IMR-90 (cell line): ENCODE data around the gene UBR7. TPM values are rescaled to one million over a fixed set of nuclear protein-coding genes. Genes with fewer than 3 reads are reported as not detected.

Experiments used
- ATAC-seq: fragments of 200-7000 bp; cut with Tn5 transposase; 2 replicates; pipeline ENCODE4 v1.9.1; 2020; ENCODE audit warnings: low read depth, mild to moderate bottlenecking, moderate library complexity
- BruUV-seq: library from RNA; stranded (reverse); fragments of 400-500 nt; replicated peaks from 2 replicates; lab custom pipeline; 2021; lab: Mats Ljungman, UMichigan
- CTCF ChIA-PET: fragments of 300-600 bp; formaldehyde crosslinking; extraction: SDS; loops from one replicate; lab custom pipeline; 2021; ENCODE audit warnings: antibody characterized with exemption; lab: Yijun Ruan, JAX
- POLR2A ChIA-PET: fragments of 300-600 bp; sonication (Branson Sonifier 250); formaldehyde crosslinking; loops from one replicate; lab custom pipeline; 2022; ENCODE audit warnings: antibody characterized with exemption; ENCODE audit not compliant: unreplicated experiment; lab: Charles Lee
- DNase-seq: peaks from one replicate; pipeline ENCODE4 v3.0.0; 2013
- H2AFZ ChIP-seq: replicated peaks from 2 replicates; pipeline ENCODE3; 2013; ENCODE audit warnings: low read length, mild to moderate bottlenecking; ENCODE audit not compliant: poor library complexity
- H2AK5ac ChIP-seq: 2 replicates; pipeline ENCODE4 v1.6.1; 2013; ENCODE audit warnings: low read depth, low read length, inconsistent platforms
- H2AK9ac ChIP-seq: replicated peaks from 2 replicates; pipeline ENCODE3; 2013; ENCODE audit warnings: mild to moderate bottlenecking, low read depth, low read length, moderate library complexity; ENCODE audit not compliant: poor library complexity
- H2BK120ac ChIP-seq: 2 replicates; pipeline ENCODE4 v1.6.1; 2013; ENCODE audit warnings: low read depth, low read length, inconsistent platforms
- H2BK15ac ChIP-seq: 3 replicates; pipeline ENCODE4 v1.6.1; 2013; ENCODE audit warnings: low read depth, low read length, inconsistent platforms
- H2BK20ac ChIP-seq: 2 replicates; pipeline ENCODE4 v1.6.1; 2013; ENCODE audit warnings: low read depth, mild to moderate bottlenecking, inconsistent platforms, low read length, moderate library complexity
- H2BK5ac ChIP-seq: 2 replicates; pipeline ENCODE4 v1.6.1; 2013; ENCODE audit warnings: mild to moderate bottlenecking, low read depth, low read length, inconsistent platforms; ENCODE audit not compliant: poor library complexity, severe bottlenecking
- H3K14ac ChIP-seq: replicated peaks from 2 replicates; pipeline ENCODE4 v1.6.1; 2013; ENCODE audit warnings: low read depth, low read length, inconsistent platforms
- H3K18ac ChIP-seq: 2 replicates; pipeline ENCODE4 v1.6.1; 2013; ENCODE audit warnings: low read depth, low read length, control low read depth
- H3K23ac ChIP-seq: 2 replicates; pipeline ENCODE4 v1.6.1; 2013; ENCODE audit warnings: low read depth, low read length, inconsistent platforms
- H3K27ac ChIP-seq: 2 replicates; pipeline ENCODE4 v1.5.1; 2013; ENCODE audit warnings: mild to moderate bottlenecking, control low read depth, low read length; ENCODE audit not compliant: insufficient read depth
- H3K27me3 ChIP-seq: 2 replicates; pipeline ENCODE4 v1.6.1; 2013; ENCODE audit warnings: low read length; ENCODE audit not compliant: control insufficient read depth, insufficient read depth
- H3K36me3 ChIP-seq: 2 replicates; pipeline ENCODE4 v1.6.1; 2013; ENCODE audit warnings: low read length, mixed read lengths; ENCODE audit not compliant: control insufficient read depth, insufficient read depth
- H3K4ac ChIP-seq: 2 replicates; pipeline ENCODE4 v1.6.1; 2013; ENCODE audit warnings: low read depth, low read length, inconsistent platforms
- H3K4me1 ChIP-seq: 2 replicates; pipeline ENCODE4 v1.6.1; 2013; ENCODE audit warnings: low read length, mixed read lengths; ENCODE audit not compliant: control insufficient read depth, insufficient read depth
- H3K4me2 ChIP-seq: 2 replicates; pipeline ENCODE4 v1.6.1; 2013; ENCODE audit warnings: low read depth, mild to moderate bottlenecking, control low read depth, low read length, moderate library complexity
- H3K4me3 ChIP-seq: 2 replicates; pipeline ENCODE4 v1.5.1; 2013; ENCODE audit warnings: low read depth, mild to moderate bottlenecking, control low read depth, low read length, moderate library complexity; ENCODE audit not compliant: insufficient read depth
- H3K56ac ChIP-seq: 2 replicates; pipeline ENCODE4 v1.6.1; 2013; ENCODE audit warnings: low read length, inconsistent platforms; ENCODE audit not compliant: insufficient read depth; ENCODE audit errors: extremely low read depth
- H3K79me1 ChIP-seq, 2 experiments: 2 replicates each; pipeline ENCODE4 v1.6.1; 2013; ENCODE audit warnings: low read length in 2 of 2, inconsistent platforms in 1 of 2, low read depth in 1 of 2
- H3K9ac ChIP-seq: 2 replicates; pipeline ENCODE4 v1.6.1; 2013; ENCODE audit warnings: low read depth, low read length, control low read depth
- H3K9me1 ChIP-seq: 2 replicates; pipeline ENCODE4 v1.6.1; 2013; ENCODE audit warnings: low read length, inconsistent platforms; ENCODE audit not compliant: insufficient read depth
- H3K9me3 ChIP-seq: 2 replicates; pipeline ENCODE4 v1.6.1; 2013; ENCODE audit warnings: low read length; ENCODE audit not compliant: control insufficient read depth, insufficient read depth
- H4K20me1 ChIP-seq: 2 replicates; pipeline ENCODE4 v1.6.1; 2013; ENCODE audit warnings: low read length, inconsistent platforms; ENCODE audit not compliant: insufficient read depth
- H4K5ac ChIP-seq: 2 replicates; pipeline ENCODE4 v1.6.1; 2013; ENCODE audit warnings: mild to moderate bottlenecking, low read depth, low read length, control low read depth
- H4K8ac ChIP-seq, 2 experiments: 2 replicates each; pipeline ENCODE4 v1.6.1; 2013; ENCODE audit warnings: low read depth in 2 of 2, low read length in 2 of 2, control low read depth in 1 of 2, inconsistent platforms in 1 of 2
- H4K91ac ChIP-seq: 2 replicates; pipeline ENCODE4 v1.6.1; 2013; ENCODE audit warnings: low read depth, low read length, inconsistent platforms; ENCODE audit not compliant: insufficient read depth
- MAZ ChIP-seq: IDR thresholded peaks from 2 replicates; pipeline ENCODE4 v1.6.1; 2012; ENCODE audit warnings: low read depth, mild to moderate bottlenecking, low read length, improper control_type of control experiment, moderate library complexity, borderline replicate concordance
- POLR2A ChIP-seq: IDR thresholded peaks from 2 replicates; pipeline ENCODE4 v1.6.1; 2012; ENCODE audit warnings: mild to moderate bottlenecking, low read depth, low read length
- RFX5 ChIP-seq: IDR thresholded peaks from 2 replicates; pipeline ENCODE4 v1.8.0; 2012; ENCODE audit warnings: low read depth, mild to moderate bottlenecking, low read length, moderate library complexity
- WGBS, 2 experiments: methylation state at CpG; one replicate each; pipeline versions ENCODE4 v1.1.5 to v1.1.7; 2013; ENCODE audit warnings: missing lambda C conversion rate in 2 of 2; ENCODE audit not compliant: insufficient read length in 1 of 2; ENCODE audit errors: extremely low coverage in 2 of 2; 5-methylcytosine and 5-hydroxymethylcytosine counted together
- dilution Hi-C: fragments of 300-500 bp; cut with HindIII; formaldehyde crosslinking; loops from one replicate; pipeline ENCODE4 v1.14.3; 2018; ENCODE audit warnings: low sequenced_read_pairs; ENCODE audit not compliant: unreplicated experiment
- in situ Hi-C: fragments of 300-500 bp; cut with MboI; formaldehyde crosslinking; loops from 3 replicates; pipeline ENCODE4 v1.14.3; 2019; ENCODE audit warnings: low sequenced_read_pairs, inconsistent platforms, mixed read lengths
- intact Hi-C: fragments of 100-400 bp; cut with micrococcal nuclease; formaldehyde crosslinking; loops from 2 replicates; pipeline ENCODE4 v1.10.0; 2022
- polyA plus RNA-seq, 3 experiments: library from polyadenylated mRNA; depleted of rRNA; stranded (reverse); fragments of >200 nt; gene quantifications; 2 replicates each; pipeline ENCODE4 v1.2.3, GENCODE V29; 2012; ENCODE audit warnings: low replicate concordance in 1 of 3
- total RNA-seq: library from RNA; depleted of rRNA; stranded (reverse); fragments of >200 nt; gene quantifications from 2 replicates; pipeline ENCODE4 v1.2.3, GENCODE V29; 2012

UBR7 gene
- total and polyA plus RNA-seq, 2 of the 4 experiments (the other 2 are of a cell fraction): 24.2 to 29.4 TPM

GRCh38 chr14:93199031-93199430 lies 8.0 kb upstream of the UBR7 start:
- BruUV-seq: no TSS peak
- H3K36me3 ChIP-seq: 0 out of 2 replicates have a peak, but pooled peaks cover 1% of the 10 kb centered on the region
- no peak overlapping the region for H2BK15ac ChIP-seq
- H3K27ac ChIP-seq: no peak overlapping the region
- no peak overlapping the region for H3K4me3 ChIP-seq
- ATAC-seq: no peak
- no peak overlapping the region for H3K9ac ChIP-seq
- H2AK9ac ChIP-seq: no peak overlapping the region
- ChIA-PET CTCF (no interaction called here), POLR2A (interaction anchor here (0.5 kb wide), 1 partner anchor 33 kb away, joined by 3 read pairs; no protein-coding TSS in a partner anchor)
- H3K79me1 ChIP-seq: peaks cover 0 to 2% of the 10 kb centered on the region in 2 experiments; a peak in 2 of 4 replicates
- H3K27me3 ChIP-seq: no peaks in the 10 kb centered on the region
- no peak overlapping the region for H3K4me2 ChIP-seq
- no peak overlapping the region for H3K4ac ChIP-seq
- no peak overlapping the region for H2BK20ac ChIP-seq
- no peak overlapping the region for H2AFZ ChIP-seq
- H3K14ac ChIP-seq: no peak overlapping the region
- no CpG with 5 or more reads among the region's 4 CpGs for WGBS, 2 experiments
- no peaks in the 10 kb centered on the region for H4K20me1 ChIP-seq
- H4K5ac ChIP-seq: no peak overlapping the region
- in situ Hi-C loops (no loop called here), intact Hi-C loops (no loop called here), dilution Hi-C loops (no loop called here)
- H3K9me3 ChIP-seq: no peaks in the 10 kb centered on the region
- no peak overlapping the region for H2AK5ac ChIP-seq
- DNase-seq: no peak
- no peak overlapping the region for H2BK5ac ChIP-seq
- TF ChIP-seq POLR2A: no peak
- TF ChIP-seq MAZ: no peak
- no peak for TF ChIP-seq RFX5
- H4K8ac ChIP-seq: no peak overlapping the region
- no peak overlapping the region for H2BK120ac ChIP-seq
- H4K91ac ChIP-seq: no peak overlapping the region
- no peaks in the 10 kb centered on the region for H3K9me1 ChIP-seq
- no peak overlapping the region for H3K18ac ChIP-seq
- no peak overlapping the region for H3K23ac ChIP-seq
- no peak overlapping the region for H3K56ac ChIP-seq
- H3K4me1 ChIP-seq: no peaks in the 10 kb centered on the region
